ENCODE data around the gene CYP2U1.
"Not testable (repeated sequence)": the region's sequence is repeated elsewhere in the genome, so short reads cannot be mapped to it uniquely, and the experiment has no call there.

Gene CYP2U1

GRCh38 chr4:107922486-107923473 lies 8.6 kb upstream of the CYP2U1 start:
- DNase-seq (ENCODE audit: low spot score), result no peak

DNA sequence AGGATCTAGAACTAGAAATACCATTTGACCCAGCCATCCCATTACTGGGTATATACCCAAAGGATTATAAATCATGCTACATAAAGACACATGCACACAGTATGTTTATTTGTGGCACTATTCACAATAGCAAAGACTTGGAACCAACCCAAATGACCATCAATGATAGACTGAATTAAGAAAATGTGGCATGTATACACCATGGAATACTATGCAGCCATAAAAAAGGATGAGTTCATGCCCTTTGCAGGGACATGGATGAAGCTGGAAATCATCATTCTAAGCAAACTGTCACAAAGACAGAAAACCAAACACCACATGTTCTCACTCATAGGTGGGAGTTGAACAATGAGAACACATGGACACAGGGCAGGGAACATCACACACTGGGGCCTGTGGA lies 5.6 kb upstream of the CYP2U1 start:
- not testable (repeated sequence) for DNase-seq (ENCODE audit: low spot score)

GRCh38 chr4:107926875-107927274 lies 4.5 kb upstream of the CYP2U1 start:
- not testable (repeated sequence) for DNase-seq (ENCODE audit: low spot score)

DNA sequence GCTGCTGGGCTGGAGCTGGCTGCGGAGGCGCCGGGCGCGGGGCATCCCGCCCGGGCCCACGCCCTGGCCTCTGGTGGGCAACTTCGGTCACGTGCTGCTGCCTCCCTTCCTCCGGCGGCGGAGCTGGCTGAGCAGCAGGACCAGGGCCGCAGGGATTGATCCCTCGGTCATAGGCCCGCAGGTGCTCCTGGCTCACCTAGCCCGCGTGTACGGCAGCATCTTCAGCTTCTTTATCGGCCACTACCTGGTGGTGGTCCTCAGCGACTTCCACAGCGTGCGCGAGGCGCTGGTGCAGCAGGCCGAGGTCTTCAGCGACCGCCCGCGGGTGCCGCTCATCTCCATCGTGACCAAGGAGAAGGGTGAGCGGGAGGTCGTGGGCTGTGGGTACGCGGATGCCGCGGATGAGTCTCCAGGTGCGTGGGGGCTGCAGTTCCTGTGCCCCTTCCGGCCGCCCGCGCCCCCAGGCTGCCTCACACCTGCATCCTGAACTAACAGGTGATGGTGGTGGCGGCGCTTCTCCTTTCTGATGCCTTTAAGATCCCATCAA lies 499 bp downstream of the CYP2U1 start:
- peak; percentile 8 for DNase-seq (ENCODE audit: low spot score)

GRCh38 chr4:107935246-107935645 lies 3.9 kb downstream of the CYP2U1 start:
- no peak for DNase-seq (ENCODE audit: low spot score)

- DNase-seq (ENCODE audit: low spot score), result no peak
These were observed 5.7 kb downstream of the CYP2U1 start for GRCh38 chr4:107937040-107937439.

DNA sequence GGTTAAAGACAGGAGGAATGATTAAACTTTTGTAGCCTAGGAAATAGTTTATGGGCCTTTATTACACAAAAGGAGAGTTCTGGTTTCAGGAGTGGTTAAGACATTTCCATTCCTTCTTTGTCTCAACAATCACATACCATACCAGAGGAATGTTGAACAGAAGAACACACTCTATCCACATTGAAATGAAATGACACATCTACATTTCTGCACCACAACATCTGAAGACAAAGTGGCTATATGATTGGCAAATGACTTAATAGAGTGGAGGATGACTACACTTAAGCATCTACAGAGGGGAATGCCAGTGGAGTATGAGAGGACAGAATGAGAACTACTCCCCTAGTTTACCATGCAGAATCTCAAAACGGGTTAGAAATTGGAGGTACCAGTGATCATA lies 8.0 kb downstream of the CYP2U1 start:
- no peak for DNase-seq (ENCODE audit: low spot score)

DNA sequence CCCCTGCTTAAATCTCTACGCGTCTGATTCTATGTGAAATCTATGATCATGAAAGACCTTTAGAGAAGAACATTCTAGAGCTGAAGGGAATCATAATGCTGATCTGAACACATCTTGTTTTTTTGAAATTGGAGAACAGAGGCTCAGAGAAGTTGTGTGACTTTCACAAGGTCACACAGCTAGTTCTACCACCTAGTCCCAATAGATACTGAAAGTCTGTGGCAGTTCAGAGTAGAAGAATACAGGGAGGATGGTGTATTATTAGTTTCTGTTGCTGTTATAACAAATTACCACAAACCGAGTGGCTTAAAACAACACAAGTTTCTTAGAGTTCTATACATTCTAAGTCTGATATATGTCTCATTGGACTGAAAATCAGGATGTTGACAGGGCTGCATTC lies 14.5 kb downstream of the CYP2U1 start:
- DNase-seq (ENCODE audit: low spot score), result no peak

DNA sequence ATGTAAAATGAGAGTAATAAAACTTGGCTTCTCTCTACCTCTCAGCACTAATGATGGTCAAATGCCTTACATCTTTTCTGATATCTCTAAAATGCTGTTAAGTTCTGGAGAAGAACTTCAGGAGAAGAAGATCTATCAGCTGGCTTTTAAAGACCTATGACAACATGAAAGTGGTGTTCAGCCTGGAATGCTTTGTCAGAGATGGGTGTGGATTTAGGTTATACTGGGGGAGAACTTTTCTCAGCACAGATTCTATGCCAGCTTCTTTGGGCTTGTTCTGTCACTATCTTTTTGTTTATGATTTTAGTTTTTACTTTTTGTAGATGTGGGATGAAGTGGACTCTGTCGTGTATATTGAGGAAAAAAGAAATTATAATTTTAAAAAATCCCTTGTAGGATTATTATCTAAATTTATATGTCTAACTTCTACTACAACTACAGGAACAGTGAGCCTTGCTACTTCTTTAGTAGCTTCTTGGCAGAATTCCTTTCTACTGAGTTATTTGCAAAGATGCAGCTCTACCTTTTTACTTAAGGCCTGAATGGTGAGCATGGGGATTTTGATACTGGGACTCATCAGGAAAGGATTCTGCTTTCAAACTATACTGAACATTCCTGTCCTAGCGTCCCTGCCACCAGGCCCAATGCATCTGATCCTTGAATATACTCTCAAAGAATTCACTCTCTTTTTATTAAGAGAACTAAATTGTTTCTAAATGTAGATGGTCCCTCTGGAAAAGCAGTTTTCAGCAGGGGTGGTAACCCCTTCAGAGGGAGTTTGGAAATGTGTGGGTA lies 19.6 kb downstream of the CYP2U1 start:
- DNase-seq (ENCODE audit: low spot score), result no peak

DNA sequence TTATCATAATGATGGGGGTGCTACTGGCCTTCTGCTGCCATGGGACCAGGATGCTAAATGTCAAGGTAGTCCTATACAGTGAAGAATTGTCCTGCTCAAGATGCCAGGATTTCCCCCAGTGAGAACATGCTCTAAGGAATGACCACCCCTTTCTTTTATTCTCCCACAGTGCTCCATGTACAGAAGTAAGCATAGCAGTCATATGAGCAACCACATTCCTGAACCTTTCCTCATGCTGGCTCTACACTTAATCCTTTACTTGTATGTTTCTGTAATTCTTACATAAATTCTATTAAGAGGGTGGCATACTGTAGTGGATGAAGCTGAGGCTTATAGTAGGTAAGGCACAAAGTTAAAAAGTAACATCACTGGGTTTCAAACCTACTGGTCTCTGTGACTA lies 20.2 kb downstream of the CYP2U1 start:
- DNase-seq (ENCODE audit: low spot score), result no peak

GRCh38 chr4:107956011-107956410 lies 24.7 kb downstream of the CYP2U1 start:
- DNase-seq (ENCODE audit: low spot score), result no peak

GRCh38 chr4:107966903-107967302 lies 35.6 kb downstream of the CYP2U1 start:
- DNase-seq (ENCODE audit: low spot score), result no peak

GRCh38 chr4:107967519-107967918 lies 36.2 kb downstream of the CYP2U1 start:
- not testable (repeated sequence) for DNase-seq (ENCODE audit: low spot score)

DNA sequence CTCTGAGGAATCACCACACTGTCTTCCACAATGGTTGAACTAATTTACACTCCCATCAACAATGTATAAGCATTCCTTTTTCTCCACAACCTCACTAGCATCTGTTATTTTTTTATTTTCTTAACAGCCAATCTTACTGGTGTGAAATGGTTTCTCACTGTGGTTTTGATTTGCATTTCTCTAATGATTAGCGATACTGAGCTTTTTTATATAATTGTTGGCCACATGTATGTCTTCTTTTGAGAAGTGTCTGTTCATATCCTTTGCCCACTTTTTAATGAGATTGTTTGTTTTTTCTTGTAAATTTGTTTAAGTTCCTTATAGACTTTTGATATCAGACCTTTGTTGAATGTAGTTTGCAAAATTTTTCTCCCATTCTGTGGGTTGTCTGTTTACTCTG lies 36.6 kb downstream of the CYP2U1 start:
- not testable (repeated sequence) for DNase-seq (ENCODE audit: low spot score)

GRCh38 chr4:107970063-107970798 lies 38.9 kb downstream of the CYP2U1 start:
- no peak for DNase-seq (ENCODE audit: low spot score)

DNA sequence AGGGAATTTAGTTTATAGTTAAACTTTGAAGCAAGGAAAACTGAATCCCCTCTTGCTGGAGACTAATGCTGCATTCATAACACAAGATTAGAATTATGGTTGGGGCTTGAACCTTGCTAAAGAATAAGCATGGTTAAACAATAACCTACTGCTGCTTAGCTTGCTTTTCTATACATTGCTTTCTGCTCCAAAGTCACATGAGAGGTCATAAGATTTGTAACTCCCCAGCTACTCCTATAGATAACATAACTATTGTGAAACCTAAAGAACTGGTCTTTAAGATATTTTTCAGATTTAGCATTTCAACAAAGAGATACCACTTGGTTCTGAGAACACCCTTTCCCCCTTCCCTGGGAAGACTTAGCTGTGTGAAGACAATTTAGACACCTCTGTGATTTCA lies 41.3 kb downstream of the CYP2U1 start:
- DNase-seq (ENCODE audit: low spot score), result no peak

DNA sequence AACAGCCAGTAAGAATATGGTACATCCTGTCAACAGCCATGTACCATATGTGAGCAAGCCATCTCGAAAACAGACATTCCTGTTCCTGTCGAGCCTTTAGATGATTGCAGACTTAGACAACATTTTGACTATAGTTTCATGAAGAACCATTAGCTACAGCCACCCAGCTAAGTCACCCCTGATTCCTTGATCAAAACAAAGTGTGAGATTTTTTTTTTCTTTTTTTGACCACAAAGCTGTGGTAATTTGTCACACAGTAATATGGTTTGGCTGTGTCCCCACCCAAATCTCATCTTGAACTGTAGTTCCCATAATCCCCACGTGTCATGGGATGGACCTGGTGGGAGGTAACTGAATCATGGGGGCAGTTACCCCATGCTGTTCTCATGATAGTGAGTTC lies 43.2 kb downstream of the CYP2U1 start:
- DNase-seq (ENCODE audit: low spot score), result no peak

- DNase-seq (ENCODE audit: low spot score), result no peak
These were observed 46.1 kb downstream of the CYP2U1 start for GRCh38 chr4:107977482-107977881.

GRCh38 chr4:107977966-107978705 lies 46.8 kb downstream of the CYP2U1 start:
- DNase-seq (ENCODE audit: low spot score), result no peak

DNA sequence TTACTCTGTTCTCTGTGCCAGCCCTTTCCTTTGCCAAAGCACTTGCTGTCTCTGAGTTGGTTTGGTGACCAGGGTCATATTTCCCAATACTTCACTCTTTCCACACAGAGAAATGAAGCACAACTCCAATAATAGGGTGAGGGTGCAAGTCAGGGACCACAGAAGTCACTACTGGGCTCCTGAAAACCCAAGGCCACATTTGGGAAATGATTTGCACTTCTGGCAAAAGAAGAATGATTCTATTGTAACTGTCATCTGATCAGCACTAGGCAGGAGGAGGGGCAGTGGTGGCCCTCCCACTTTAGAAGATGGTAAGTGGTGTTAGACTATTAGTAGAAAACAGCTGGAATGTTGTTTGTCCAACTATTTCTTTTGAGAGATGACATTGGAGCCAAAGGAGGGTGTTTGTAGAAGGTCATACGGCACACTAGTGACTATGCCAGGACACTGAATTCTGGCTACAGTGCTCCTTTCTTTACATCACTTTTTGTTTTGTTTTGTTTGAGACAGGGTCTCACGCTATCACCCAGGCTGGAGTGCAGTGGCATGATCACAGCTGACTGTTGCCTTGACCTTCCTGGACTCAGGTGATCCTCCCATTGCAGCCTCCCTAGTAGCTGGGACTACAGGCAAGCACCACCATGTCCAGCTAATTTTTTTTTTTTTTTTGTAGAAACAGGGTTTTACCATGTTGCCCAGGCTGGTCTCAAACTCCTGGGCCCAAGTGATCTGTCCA lies 47.5 kb downstream of the CYP2U1 start:
- no peak for DNase-seq (ENCODE audit: low spot score)

Data from CD4-positive, alpha-beta T cell treated with Interleukin-6 at 100 ng/mL for 8 hours (primary cell).